CD14-positive monocyte (primary cell): ENCODE data around the gene SLC17A5. TPM values are rescaled to one million over a fixed set of nuclear protein-coding genes. Genes with fewer than 3 reads are reported as not detected.
"Not testable (repeated sequence)": the region's sequence is repeated elsewhere in the genome, so short reads cannot be mapped to it uniquely, and the experiment has no call there.

Source experiments
- DNase-seq, 3 donors: peaks; one replicate each; pipeline ENCODE4 v3.0.0-alpha.2; 2011 to 2022
- H2AFZ ChIP-seq: 2 replicates; pipeline ENCODE4 v1.6.0; 2012; ENCODE audit warnings: mild to moderate bottlenecking, low read depth, low read length, inconsistent platforms; ENCODE audit not compliant: insufficient read depth, poor library complexity, severe bottlenecking
- H3K27ac ChIP-seq, 2 donors: 1 replicate in 1 of 2; 2 replicates in 1 of 2; pipeline ENCODE4 v1.5.1; 2012 to 2013; ENCODE audit warnings: low read length in 2 of 2, control low read depth in 1 of 2, inconsistent platforms in 1 of 2, low read depth in 1 of 2, mild to moderate bottlenecking in 1 of 2
- H3K27me3 ChIP-seq, 2 donors: one replicate each; pipeline versions ENCODE4 v1.6.0 to v1.6.1; 2011 to 2013; ENCODE audit warnings: low read length in 2 of 2; ENCODE audit not compliant: control insufficient read depth in 2 of 2, insufficient read depth in 2 of 2
- H3K36me3 ChIP-seq, 2 donors: replicated peaks in 1 of 2; 1 replicate in 1 of 2; 2 replicates in 1 of 2; pipeline versions ENCODE4 v1.5.1 to v1.6.1; 2012 to 2013; ENCODE audit warnings: low read length in 2 of 2, control low read depth in 1 of 2, inconsistent platforms in 1 of 2, mild to moderate bottlenecking in 1 of 2; ENCODE audit not compliant: insufficient read depth in 2 of 2, control insufficient read depth in 1 of 2
- H3K4me1 ChIP-seq, 2 donors: 1 replicate in 1 of 2; 2 replicates in 1 of 2; pipeline versions ENCODE4 v1.5.1 to v1.6.1; 2012 to 2013; ENCODE audit warnings: low read length in 2 of 2, control low read depth in 1 of 2, inconsistent platforms in 1 of 2, mild to moderate bottlenecking in 1 of 2, moderate library complexity in 1 of 2; ENCODE audit not compliant: insufficient read depth in 2 of 2, control insufficient read depth in 1 of 2
- H3K4me2 ChIP-seq: replicated peaks from 2 replicates; pipeline ENCODE3; 2012; ENCODE audit warnings: low read length, moderate library complexity, mild to moderate bottlenecking; ENCODE audit not compliant: poor library complexity, severe bottlenecking; ENCODE audit errors: extremely low read depth
- H3K4me3 ChIP-seq, 3 experiments: fragments of 200-600 bp in 1 of 3; sonication (generic) in 1 of 3; replicated peaks in 1 of 3; 1 replicate in 2 of 3; 2 replicates in 1 of 3; pipeline ENCODE4 v1.5.1; 2011 to 2013; ENCODE audit warnings: low read length in 3 of 3, mild to moderate bottlenecking in 3 of 3, control low read depth in 2 of 3, low read depth in 2 of 3, inconsistent platforms in 1 of 3, moderate library complexity in 1 of 3
- H3K79me2 ChIP-seq: 2 replicates; pipeline ENCODE4 v1.6.0; 2012; ENCODE audit warnings: mild to moderate bottlenecking, control low read depth, inconsistent platforms, low read length, moderate library complexity; ENCODE audit not compliant: insufficient read depth
- H3K9ac ChIP-seq: 2 replicates; pipeline ENCODE4 v1.6.0; 2017; ENCODE audit warnings: low read length, mild to moderate bottlenecking; ENCODE audit not compliant: insufficient read depth, poor library complexity, severe bottlenecking
- H3K9me3 ChIP-seq, 2 donors: replicated peaks in 1 of 2; 1 replicate in 1 of 2; 2 replicates in 1 of 2; pipeline versions ENCODE4 v1.5.1 to v1.6.1; 2012 to 2013; ENCODE audit warnings: low read length in 2 of 2, control low read depth in 1 of 2; ENCODE audit not compliant: control insufficient read depth in 1 of 2, insufficient read depth in 1 of 2
- H4K20me1 ChIP-seq: 2 replicates; pipeline ENCODE4 v1.6.0; 2012; ENCODE audit warnings: mild to moderate bottlenecking, low read length, control low read depth, moderate library complexity; ENCODE audit not compliant: insufficient read depth
- H3K27ac Mint-ChIP-seq, 7 donors: one replicate each; pipeline ENCODE4 v1.8.0; 2020; ENCODE audit warnings: mild to moderate bottlenecking in 7 of 7, mixed read lengths in 7 of 7, moderate library complexity in 6 of 7, inconsistent platforms in 2 of 7
- H3K27me3 Mint-ChIP-seq, 3 donors: one replicate each; pipeline ENCODE4 v1.8.0; 2021 to 2022; ENCODE audit warnings: low read depth in 3 of 3, mild to moderate bottlenecking in 3 of 3, mixed read lengths in 3 of 3, moderate library complexity in 3 of 3, inconsistent platforms in 1 of 3
- H3K36me3 Mint-ChIP-seq, 2 donors: one replicate each; pipeline ENCODE4 v1.8.0; 2020; ENCODE audit warnings: mixed read lengths in 2 of 2, inconsistent platforms in 1 of 2, mild to moderate bottlenecking in 1 of 2
- H3K4me1 Mint-ChIP-seq: one replicate; pipeline ENCODE4 v1.8.0; 2020; ENCODE audit warnings: mild to moderate bottlenecking, mixed read lengths
- H3K4me3 Mint-ChIP-seq, 2 donors: one replicate each; pipeline ENCODE4 v1.8.0; 2020; ENCODE audit warnings: mild to moderate bottlenecking in 2 of 2, mixed read lengths in 2 of 2, moderate library complexity in 1 of 2
- H3K9me3 Mint-ChIP-seq, 7 donors: one replicate each; pipeline ENCODE4 v1.8.0; 2020 to 2022; ENCODE audit warnings: mixed read lengths in 7 of 7, mild to moderate bottlenecking in 6 of 7, moderate library complexity in 6 of 7, inconsistent platforms in 2 of 7
- WGBS: methylation state at CpG from one replicate; pipeline ENCODE4 v1.1.5; 2013; ENCODE audit warnings: missing lambda C conversion rate; ENCODE audit not compliant: insufficient coverage; 5-methylcytosine and 5-hydroxymethylcytosine counted together
- intact Hi-C, 2 donors: fragments of 100-400 bp; cut with micrococcal nuclease; formaldehyde crosslinking; loops; one replicate each; pipeline versions ENCODE4 v1.15.0 to v1.15.1; 2023
- polyA plus RNA-seq, 3 donors: library from polyadenylated mRNA; depleted of rRNA in 1 of 3; unstranded in 2 of 3; stranded (reverse) in 1 of 3; fragments of 300-500 nt in 2 of 3; fragments of >200 nt in 1 of 3; fragmentation: Illumina TruSeq in 2 of 3; gene quantifications; 1 replicate in 2 of 3; 2 replicates in 1 of 3; pipeline ENCODE4 v1.2.3, GENCODE V29; 2012 to 2021
- TF ChIP-seq, protein P1 (sequence below): fragments of 200-600 bp; IDR thresholded peaks from one replicate; pipeline ENCODE4 v1.8.0; 2022; ENCODE audit warnings: antibody characterized with exemption, mild to moderate bottlenecking

SLC17A5 gene
- polyA plus RNA-seq, 3 donors, result 5.3 to 11.6 (median 9.4) TPM

DNA sequence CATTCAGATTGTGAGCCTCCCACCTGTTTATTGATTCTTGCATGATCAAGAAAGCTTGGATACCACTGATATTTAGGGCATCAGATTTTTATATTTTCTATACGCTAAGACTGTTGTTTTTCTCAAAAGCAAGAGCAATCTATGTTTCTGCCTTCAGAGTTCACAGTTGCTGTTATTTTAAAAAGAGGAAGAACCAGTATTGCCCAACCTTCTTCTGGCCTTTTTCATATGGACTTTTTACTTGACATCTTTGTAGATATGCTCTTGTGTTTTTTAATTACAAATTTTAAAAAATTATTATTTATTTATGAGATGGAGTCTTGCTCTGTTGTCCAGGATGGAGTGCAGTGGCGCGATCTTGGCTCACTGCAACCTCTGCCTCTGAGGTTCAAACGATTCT is 28.9 kb downstream of the SLC17A5 start:
- H3K4me3 ChIP-seq, result no peak overlapping the region
- peak overlapping the region in 1 of 2 donors; percentile 22 for H3K27ac ChIP-seq
- DNase-seq, result peak; percentile 14 to 59 (median 25)
- H3K36me3 Mint-ChIP-seq, result peaks cover 35 to 55% of the 10 kb centered on the region in 2 donors
- no CpG with 5 or more reads among the region's 4 CpGs for WGBS
- H3K79me2 ChIP-seq, result no peaks in the 10 kb centered on the region
- H3K36me3 ChIP-seq, result peaks cover 33 to 65% of the 10 kb centered on the region in 2 donors
- H3K27me3 Mint-ChIP-seq, result no peaks in the 10 kb centered on the region
- peak overlapping the region in 5 of 7 donors; percentile 36 to 72 (median 67) for H3K27ac Mint-ChIP-seq
- H3K9me3 ChIP-seq, result no peaks in the 10 kb centered on the region
- no peak overlapping the region for H3K4me2 ChIP-seq
- intact Hi-C loops, result no loop called here
- H3K9ac ChIP-seq, result no peak overlapping the region
- no peaks in the 10 kb centered on the region for H4K20me1 ChIP-seq
- H3K9me3 Mint-ChIP-seq, result no peaks in the 10 kb centered on the region
- H3K27me3 ChIP-seq, result no peaks in the 10 kb centered on the region
- no peak overlapping the region for H3K4me3 Mint-ChIP-seq
- H3K4me1 ChIP-seq, result peaks cover 8 to 13% of the 10 kb centered on the region in 2 donors
- TF ChIP-seq, protein P1, sequence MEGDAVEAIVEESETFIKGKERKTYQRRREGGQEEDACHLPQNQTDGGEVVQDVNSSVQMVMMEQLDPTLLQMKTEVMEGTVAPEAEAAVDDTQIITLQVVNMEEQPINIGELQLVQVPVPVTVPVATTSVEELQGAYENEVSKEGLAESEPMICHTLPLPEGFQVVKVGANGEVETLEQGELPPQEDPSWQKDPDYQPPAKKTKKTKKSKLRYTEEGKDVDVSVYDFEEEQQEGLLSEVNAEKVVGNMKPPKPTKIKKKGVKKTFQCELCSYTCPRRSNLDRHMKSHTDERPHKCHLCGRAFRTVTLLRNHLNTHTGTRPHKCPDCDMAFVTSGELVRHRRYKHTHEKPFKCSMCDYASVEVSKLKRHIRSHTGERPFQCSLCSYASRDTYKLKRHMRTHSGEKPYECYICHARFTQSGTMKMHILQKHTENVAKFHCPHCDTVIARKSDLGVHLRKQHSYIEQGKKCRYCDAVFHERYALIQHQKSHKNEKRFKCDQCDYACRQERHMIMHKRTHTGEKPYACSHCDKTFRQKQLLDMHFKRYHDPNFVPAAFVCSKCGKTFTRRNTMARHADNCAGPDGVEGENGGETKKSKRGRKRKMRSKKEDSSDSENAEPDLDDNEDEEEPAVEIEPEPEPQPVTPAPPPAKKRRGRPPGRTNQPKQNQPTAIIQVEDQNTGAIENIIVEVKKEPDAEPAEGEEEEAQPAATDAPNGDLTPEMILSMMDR, result no peak
- peaks cover 12% of the 10 kb centered on the region for H3K4me1 Mint-ChIP-seq
- no peak overlapping the region for H2AFZ ChIP-seq

- H3K79me2 ChIP-seq, H3K4me3 ChIP-seq, intact Hi-C loops, H3K27me3 Mint-ChIP-seq, H3K27me3 ChIP-seq, H2AFZ ChIP-seq, H3K4me1 Mint-ChIP-seq, H3K27ac Mint-ChIP-seq, H3K4me3 Mint-ChIP-seq, H3K9ac ChIP-seq, H3K27ac ChIP-seq, H3K4me2 ChIP-seq, H3K9me3 ChIP-seq, H4K20me1 ChIP-seq, H3K9me3 Mint-ChIP-seq, DNase-seq: not testable (repeated sequence)
- peaks cover 38 to 60% of the 10 kb centered on the region in 2 donors for H3K36me3 ChIP-seq
- H3K36me3 Mint-ChIP-seq, result peaks cover 35 to 52% of the 10 kb centered on the region in 2 donors
- WGBS, result no CpG with 5 or more reads among the region's 8 CpGs
- peaks cover 8 to 13% of the 10 kb centered on the region in 2 donors for H3K4me1 ChIP-seq
Measured at GRCh38 chr6:73623480-73623879, 30.3 kb downstream of the SLC17A5 start.

DNA sequence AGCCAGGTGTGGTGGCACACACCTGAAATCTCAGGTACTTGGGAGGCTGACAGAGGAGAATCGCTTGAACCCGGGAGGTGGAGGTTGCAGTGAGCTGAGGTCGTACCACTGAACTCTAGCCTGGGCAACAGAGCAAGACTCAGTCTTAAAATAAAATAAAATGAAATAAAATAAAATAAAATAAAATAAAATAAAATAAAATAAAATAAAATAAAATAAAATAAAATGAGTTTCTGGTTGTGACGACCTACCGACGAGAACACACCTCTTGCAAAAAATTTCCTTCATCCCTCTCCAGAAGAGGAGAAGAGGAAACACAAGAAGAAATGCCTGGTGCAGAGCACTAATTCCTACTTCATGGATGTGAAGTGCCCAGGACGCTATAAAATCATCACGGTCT is 35.7 kb downstream of the SLC17A5 start:
- H3K4me3 Mint-ChIP-seq, H3K4me2 ChIP-seq, H2AFZ ChIP-seq, H4K20me1 ChIP-seq, DNase-seq, H3K9me3 ChIP-seq, H3K9ac ChIP-seq, H3K79me2 ChIP-seq, H3K4me1 ChIP-seq, H3K27ac ChIP-seq, H3K27me3 ChIP-seq, H3K4me1 Mint-ChIP-seq, H3K9me3 Mint-ChIP-seq, intact Hi-C loops, H3K4me3 ChIP-seq, H3K27me3 Mint-ChIP-seq: not testable (repeated sequence)
- WGBS, result 100% methylated on average over 2 of the region's 8 CpGs
- Mint-ChIP-seq H3K36me3 (peaks cover 46 to 78% of the 10 kb centered on the region in 2 donors), H3K27ac (peak overlapping the region in 1 of 7 donors; percentile 49)
- peaks cover 48 to 78% of the 10 kb centered on the region in 2 donors for H3K36me3 ChIP-seq
